VCaP (cell line): ENCODE results near the gene NFE2.
A peak's percentile ranks its signal among the peaks of the same experiment; 100 is the strongest.
"Not testable (repeated sequence)": the region's sequence is repeated elsewhere in the genome, so short reads cannot be mapped to it uniquely, and the experiment has no call there.

ENCODE experiments used
- H3K27ac ChIP-seq: fragments of 450-650 bp; 2 replicates; pipeline ENCODE4 v1.5.1; 2017
- TF ChIP-seq, protein P1 (sequence below): fragments of 450-650 bp; conservative IDR thresholded peaks from 2 replicates; pipeline ENCODE4 v1.5.1; 2017; ENCODE audit warnings: mild to moderate bottlenecking, moderate library complexity

Gene NFE2

DNA sequence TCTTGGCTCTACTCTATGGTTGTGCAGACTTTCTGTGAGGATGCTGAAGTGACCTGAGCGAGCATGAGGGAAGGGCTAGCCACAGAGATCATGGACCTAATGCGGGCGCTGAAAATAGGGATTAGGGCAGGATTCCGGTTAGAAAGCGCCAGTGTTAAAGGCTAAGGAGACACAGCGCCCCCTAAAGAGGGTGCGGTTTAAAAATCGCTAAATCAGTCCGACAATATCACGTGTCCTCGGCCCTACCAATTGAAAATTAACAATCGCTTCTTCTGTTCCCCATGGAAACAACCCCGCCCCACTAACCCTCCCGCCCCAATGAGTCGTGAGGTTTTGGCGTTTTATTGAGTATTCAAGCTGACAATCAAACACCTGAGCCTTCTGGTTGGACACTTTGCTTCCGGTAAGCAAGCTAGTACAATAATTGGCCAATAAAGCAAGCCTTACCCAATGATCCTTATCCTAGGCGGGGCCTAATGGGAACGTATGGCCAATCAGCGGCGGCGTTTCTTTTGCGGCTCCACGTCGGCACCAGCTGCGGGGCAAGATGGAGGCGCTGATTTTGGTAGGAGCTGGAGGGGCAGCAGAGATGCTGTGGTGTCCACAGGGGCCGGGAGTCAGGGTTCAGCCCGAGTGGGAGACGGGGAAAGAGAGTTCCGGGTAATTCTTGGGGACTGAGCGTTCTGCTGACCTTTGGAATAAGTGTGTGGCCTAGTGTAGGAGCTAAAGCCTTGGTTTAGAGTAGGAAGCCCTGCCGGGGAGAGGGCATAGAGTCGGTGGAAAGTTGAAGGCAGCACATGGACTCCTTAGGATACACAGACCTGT lies 24.0 kb upstream of the NFE2 start, which contains the start of gene COPZ1:
Gene COPZ1, plus strand, starts transcription at position 515 of the 825 bp plus-strand sequence. Its CDS starts 33 bp downstream, at position 548.
- TF ChIP-seq, protein P1, sequence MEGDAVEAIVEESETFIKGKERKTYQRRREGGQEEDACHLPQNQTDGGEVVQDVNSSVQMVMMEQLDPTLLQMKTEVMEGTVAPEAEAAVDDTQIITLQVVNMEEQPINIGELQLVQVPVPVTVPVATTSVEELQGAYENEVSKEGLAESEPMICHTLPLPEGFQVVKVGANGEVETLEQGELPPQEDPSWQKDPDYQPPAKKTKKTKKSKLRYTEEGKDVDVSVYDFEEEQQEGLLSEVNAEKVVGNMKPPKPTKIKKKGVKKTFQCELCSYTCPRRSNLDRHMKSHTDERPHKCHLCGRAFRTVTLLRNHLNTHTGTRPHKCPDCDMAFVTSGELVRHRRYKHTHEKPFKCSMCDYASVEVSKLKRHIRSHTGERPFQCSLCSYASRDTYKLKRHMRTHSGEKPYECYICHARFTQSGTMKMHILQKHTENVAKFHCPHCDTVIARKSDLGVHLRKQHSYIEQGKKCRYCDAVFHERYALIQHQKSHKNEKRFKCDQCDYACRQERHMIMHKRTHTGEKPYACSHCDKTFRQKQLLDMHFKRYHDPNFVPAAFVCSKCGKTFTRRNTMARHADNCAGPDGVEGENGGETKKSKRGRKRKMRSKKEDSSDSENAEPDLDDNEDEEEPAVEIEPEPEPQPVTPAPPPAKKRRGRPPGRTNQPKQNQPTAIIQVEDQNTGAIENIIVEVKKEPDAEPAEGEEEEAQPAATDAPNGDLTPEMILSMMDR, result peak; percentile 89
- peak within 1 kb of the TSS; percentile 86 for H3K27ac ChIP-seq

DNA sequence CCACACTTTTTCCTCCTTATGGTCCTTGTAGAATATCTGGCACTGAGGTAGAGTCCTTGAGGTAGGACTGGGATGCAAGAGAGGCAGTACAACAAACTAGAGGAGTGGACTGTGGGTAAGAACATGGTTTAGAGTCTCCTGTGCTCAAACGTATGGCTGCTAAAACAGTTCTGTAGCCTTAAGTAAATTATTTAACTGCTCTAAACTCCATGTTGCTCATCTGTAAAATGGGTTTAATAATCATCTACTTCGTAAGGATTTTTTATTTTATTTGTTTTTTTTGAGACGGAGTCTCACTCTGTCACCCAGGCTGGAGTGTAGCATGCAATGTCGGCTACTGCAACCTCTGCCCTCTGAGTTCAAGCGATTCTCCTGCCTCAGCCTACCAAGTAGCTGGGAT lies 20.5 kb upstream of the NFE2 start:
- H3K27ac ChIP-seq, result no peak overlapping the region
- TF ChIP-seq, protein P1, result no peak

DNA sequence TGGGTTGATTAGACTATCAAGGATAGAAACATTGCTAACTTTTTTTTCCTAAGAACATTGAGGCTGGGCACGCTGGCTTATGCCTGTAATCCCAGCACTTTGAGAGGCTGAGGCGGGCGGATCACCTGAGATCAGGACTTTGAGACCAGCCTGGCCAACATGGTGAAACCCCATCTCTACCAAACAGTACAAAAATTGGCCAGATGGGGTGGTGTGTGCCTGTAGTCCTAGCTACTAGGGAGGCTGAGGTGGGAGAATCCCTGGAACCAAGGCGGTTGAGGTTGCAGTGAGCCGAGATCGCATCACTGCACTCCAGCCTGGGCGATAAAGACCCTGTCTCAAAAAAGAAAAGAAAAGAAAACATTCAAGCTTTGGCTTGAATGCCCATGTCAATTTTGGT lies 11.5 kb upstream of the NFE2 start:
- not testable (repeated sequence) for H3K27ac ChIP-seq

DNA sequence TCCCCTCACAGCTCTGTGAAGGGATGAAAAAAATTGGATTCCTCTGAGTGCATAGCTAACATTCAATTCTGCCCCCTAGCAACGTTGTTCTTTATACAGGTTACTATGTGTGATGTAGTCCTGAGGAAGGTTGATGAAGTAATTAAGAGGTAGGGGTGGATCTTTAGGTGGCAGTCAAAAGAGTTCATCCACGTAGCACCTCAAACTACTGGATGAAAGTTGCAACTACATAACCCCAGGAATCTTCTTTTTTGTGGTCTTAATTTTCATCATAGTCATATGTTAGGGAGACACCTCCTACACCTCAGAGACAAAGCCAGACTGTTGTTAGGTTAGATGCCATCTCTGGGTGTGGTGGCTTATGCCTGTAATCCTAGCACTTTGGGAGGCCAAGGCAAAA lies 10.2 kb upstream of the NFE2 start:
- no peak overlapping the region for H3K27ac ChIP-seq
- TF ChIP-seq, protein P1, result no peak

DNA sequence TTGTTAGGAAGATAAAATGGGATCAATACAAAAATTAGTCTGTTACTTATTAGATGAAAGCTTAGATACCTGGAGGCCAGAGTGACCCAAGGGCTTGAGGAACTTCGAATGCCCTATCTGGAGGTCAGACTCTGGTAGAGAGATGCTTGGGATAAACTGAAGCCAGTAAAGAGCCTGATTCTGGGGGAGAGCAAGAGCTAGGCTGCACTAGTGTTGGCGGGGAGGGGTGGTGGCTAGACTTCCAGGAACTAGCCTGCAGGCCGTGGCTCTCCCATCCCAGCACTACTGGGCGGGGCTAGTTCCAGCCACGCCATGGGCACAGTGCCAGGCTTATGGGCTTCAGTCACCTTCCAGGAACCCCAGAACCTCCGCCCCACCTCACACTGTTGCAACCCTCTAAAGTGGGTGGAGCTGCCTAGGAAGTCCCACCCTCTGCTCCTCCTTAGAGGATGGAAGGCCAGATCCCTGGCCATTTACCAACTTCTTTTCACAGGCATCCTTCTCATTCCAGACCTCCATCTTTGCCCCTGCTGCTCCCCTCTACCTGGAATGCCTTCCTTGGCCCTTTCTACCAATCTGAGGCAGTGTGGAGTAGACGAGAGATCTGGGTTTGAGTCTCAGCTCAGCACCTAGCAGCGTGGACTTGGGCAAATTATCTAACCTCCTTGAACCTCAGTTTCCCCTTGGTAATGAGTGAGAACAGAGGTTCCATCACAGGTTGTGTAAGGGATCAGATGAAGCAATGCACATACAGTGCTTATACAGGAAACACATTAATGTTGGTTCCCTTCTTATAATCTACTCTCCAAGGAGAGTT lies 6.3 kb upstream of the NFE2 start:
- TF ChIP-seq, protein P1, result no peak
- H3K27ac ChIP-seq, result no peak overlapping the region

DNA sequence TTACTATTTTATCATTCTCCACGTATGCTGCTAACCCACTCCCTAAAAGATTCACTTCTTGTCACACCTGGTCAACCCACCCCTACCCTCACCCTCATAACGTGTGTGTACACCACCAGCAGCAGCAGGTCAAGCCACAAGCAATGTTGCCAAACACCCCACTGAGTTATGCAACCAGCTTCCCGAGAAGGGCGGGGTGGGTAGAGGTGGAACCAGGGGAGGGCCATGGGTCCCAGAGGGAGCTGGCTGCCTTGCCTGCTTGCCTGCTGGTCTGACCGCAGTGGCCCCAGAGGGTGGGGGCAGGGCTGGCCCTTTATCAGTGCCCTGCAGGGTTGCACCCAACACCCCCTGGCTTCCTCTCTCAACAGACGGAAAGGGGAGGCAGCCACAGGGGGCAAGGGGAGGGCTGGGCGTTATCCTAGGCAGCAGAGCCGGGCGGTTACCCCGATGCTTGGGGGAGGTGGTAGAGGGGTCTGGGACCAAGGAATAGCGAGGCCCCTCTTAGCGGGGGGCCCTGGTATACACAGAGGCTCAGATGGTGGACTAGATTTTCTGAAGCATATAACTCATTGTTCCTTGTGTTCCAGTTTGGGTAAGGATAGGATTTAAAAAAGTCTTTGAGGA lies 3.5 kb upstream of the NFE2 start:
- TF ChIP-seq, protein P1, result no peak
- H3K27ac ChIP-seq, result no peak overlapping the region

DNA sequence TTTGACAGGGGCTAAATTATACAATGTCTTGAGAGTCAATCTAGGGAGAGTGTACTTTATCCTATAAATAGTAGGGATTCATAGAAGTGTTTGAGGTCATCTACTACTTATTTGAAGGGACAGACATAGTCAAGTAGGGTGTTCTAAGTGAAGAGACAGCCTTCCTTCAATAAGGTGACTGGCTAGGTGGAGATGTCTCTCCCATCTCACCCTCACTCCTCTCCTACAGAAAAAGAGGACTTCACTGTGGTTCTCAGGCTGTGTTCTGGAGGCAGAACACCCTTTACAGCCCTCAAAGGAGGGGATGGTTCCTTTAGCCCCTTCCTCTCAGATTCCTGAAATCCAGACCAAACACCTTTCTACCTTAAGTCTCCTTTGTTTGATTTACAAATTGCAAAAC lies 2.8 kb upstream of the NFE2 start:
- no peak overlapping the region for H3K27ac ChIP-seq
- TF ChIP-seq, protein P1, result no peak
